ENCODE results near the gene SLC7A8. TPM values are rescaled to one million over a fixed set of nuclear protein-coding genes. Genes with fewer than 3 reads are reported as not detected.

SLC7A8 gene
- total RNA-seq, 2 experiments from 2014 or later, result 4.0 to 11.4 TPM

GRCh38 chr14:23117371-23118020 is 66.0 kb downstream of the SLC7A8 start:
- POLR2A ChIA-PET, result no interaction called here
- CTCF ChIA-PET (ENCODE audit: unreplicated experiment), result no interaction called here
- H3K9me3 ChIP-seq (ENCODE audit: low read length), result no peaks in the 10 kb centered on the region
- no peak overlapping the region for H3K4me2 ChIP-seq (ENCODE audit: low read length)
- no peak overlapping the region for H3K27ac ChIP-seq (ENCODE audit: low read depth, low read length, poor library complexity, severe bottlenecking)
- BruUV-seq (replicated peaks), result no TSS peak
- no peaks in the 10 kb centered on the region for H4K20me1 ChIP-seq (ENCODE audit: insufficient read depth, low read length)
- TF ChIP-seq CTCF (conservative IDR thresholded peaks at IDR 0.05; ENCODE audit: low read length), result no peak
- no peak for TF ChIP-seq EZH2phosphoT487 (IDR thresholded peaks at IDR 0.05; ENCODE audit: borderline replicate concordance, low read depth, low read length)
- intact Hi-C loops (cut with micrococcal nuclease; ENCODE audit: unreplicated experiment), result no loop called here
- peaks cover 38% of the 10 kb centered on the region for H3K4me1 ChIP-seq (ENCODE audit: insufficient read depth, low read length, poor library complexity, severe bottlenecking)
- H3K36me3 ChIP-seq (ENCODE audit: insufficient read depth, low read length), result no peaks in the 10 kb centered on the region
- H3K9me2 ChIP-seq (ENCODE audit: insufficient read depth, low read length), result no peaks in the 10 kb centered on the region
- H2AFZ ChIP-seq (ENCODE audit: low read length), result no peak overlapping the region
- no peak overlapping the region for H3K4me3 ChIP-seq (ENCODE audit: low read depth, low read length, poor library complexity, severe bottlenecking)
- no peak for DNase-seq (ENCODE audit: low spot score)
- H3K79me2 ChIP-seq (ENCODE audit: insufficient read depth, low read depth, low read length), result no peaks in the 10 kb centered on the region

- intact Hi-C loops (cut with micrococcal nuclease; ENCODE audit: unreplicated experiment), result no loop called here
- Histone ChIP-seq H3K4me3 (ENCODE audit: low read depth, low read length, poor library complexity, severe bottlenecking) (no peak overlapping the region), H3K79me2 (ENCODE audit: insufficient read depth, low read depth, low read length) (no peaks in the 10 kb centered on the region), H2AFZ (ENCODE audit: low read length) (no peak overlapping the region), H3K27ac (ENCODE audit: low read depth, low read length, poor library complexity, severe bottlenecking) (no peak overlapping the region), H3K4me2 (ENCODE audit: low read length) (no peak overlapping the region), H3K4me1 (ENCODE audit: insufficient read depth, low read length, poor library complexity, severe bottlenecking) (peaks cover 25% of the 10 kb centered on the region), H3K9me3 (ENCODE audit: low read length) (no peaks in the 10 kb centered on the region), H3K9me2 (ENCODE audit: insufficient read depth, low read length) (no peaks in the 10 kb centered on the region), H4K20me1 (ENCODE audit: insufficient read depth, low read length) (no peaks in the 10 kb centered on the region), H3K36me3 (ENCODE audit: insufficient read depth, low read length) (no peaks in the 10 kb centered on the region)
- TF ChIP-seq CTCF (conservative IDR thresholded peaks at IDR 0.05; ENCODE audit: low read length) (no peak), EZH2phosphoT487 (IDR thresholded peaks at IDR 0.05; ENCODE audit: borderline replicate concordance, low read depth, low read length) (no peak)
- no TSS peak for BruUV-seq (replicated peaks)
- ChIA-PET CTCF (ENCODE audit: unreplicated experiment) (no interaction called here), POLR2A (no interaction called here)
- DNase-seq (ENCODE audit: low spot score), result no peak
Observed at GRCh38 chr14:23115918-23116317, 67.5 kb downstream of the SLC7A8 start.

- Histone ChIP-seq H3K36me3 (ENCODE audit: insufficient read depth, low read length) (no peaks in the 10 kb centered on the region), H3K9me3 (ENCODE audit: low read length) (no peaks in the 10 kb centered on the region), H3K4me2 (ENCODE audit: low read length) (no peak overlapping the region), H3K27ac (ENCODE audit: low read depth, low read length, poor library complexity, severe bottlenecking) (no peak overlapping the region), H3K4me1 (ENCODE audit: insufficient read depth, low read length, poor library complexity, severe bottlenecking) (peaks cover 18% of the 10 kb centered on the region), H4K20me1 (ENCODE audit: insufficient read depth, low read length) (no peaks in the 10 kb centered on the region), H3K9me2 (ENCODE audit: insufficient read depth, low read length) (no peaks in the 10 kb centered on the region), H3K79me2 (ENCODE audit: insufficient read depth, low read depth, low read length) (no peaks in the 10 kb centered on the region), H2AFZ (ENCODE audit: low read length) (no peak overlapping the region), H3K4me3 (ENCODE audit: low read depth, low read length, poor library complexity, severe bottlenecking) (no peak overlapping the region)
- no TSS peak for BruUV-seq (replicated peaks)
- ChIA-PET CTCF (ENCODE audit: unreplicated experiment) (no interaction called here), POLR2A (interaction anchor here (0.7 kb wide), 1 partner anchor 44 kb away, joined by 3 read pairs; no protein-coding TSS in a partner anchor)
- DNase-seq (ENCODE audit: low spot score), result no peak
- intact Hi-C loops (cut with micrococcal nuclease; ENCODE audit: unreplicated experiment), result no loop called here
- TF ChIP-seq CTCF (conservative IDR thresholded peaks at IDR 0.05; ENCODE audit: low read length) (no peak), EZH2phosphoT487 (IDR thresholded peaks at IDR 0.05; ENCODE audit: borderline replicate concordance, low read depth, low read length) (no peak)
Observed at GRCh38 chr14:23115039-23115731, 68.3 kb downstream of the SLC7A8 start.
